MCF 10A (cell line): Measurements from ENCODE around the gene LAMB1. TPM values are rescaled to one million over a fixed set of nuclear protein-coding genes. Genes with fewer than 3 reads are reported as not detected.

Experiments
- BruUV-seq: library from RNA; stranded (reverse); fragments of 400-500 nt; replicated peaks from 2 replicates; lab custom pipeline; 2021; lab: Mats Ljungman, UMichigan
- CTCF ChIA-PET: fragments of 300-600 bp; sonication (Branson Sonifier 250); formaldehyde crosslinking; extraction: SDS; loops from one replicate; lab custom pipeline; 2021; ENCODE audit warnings: antibody characterized with exemption, inconsistent platforms; lab: Yijun Ruan, JAX
- POLR2A ChIA-PET: fragments of 300-600, 350-650 bp; sonication (Branson Sonifier 250); formaldehyde crosslinking; extraction: SDS; loops from one replicate; lab custom pipeline; 2020; ENCODE audit warnings: antibody characterized with exemption, inconsistent platforms; lab: Yijun Ruan, JAX
- DNase-seq: peaks from one replicate; pipeline ENCODE4 v3.0.0-alpha.2; 2018; ENCODE audit not compliant: unreplicated experiment
- H3K27ac Mint-ChIP-seq: one replicate; pipeline ENCODE4 v1.8.0; 2022; ENCODE audit warnings: mild to moderate bottlenecking, low read depth, mixed read lengths; ENCODE audit not compliant: unreplicated experiment
- H3K27me3 Mint-ChIP-seq: one replicate; pipeline ENCODE4 v1.8.0; 2022; ENCODE audit warnings: mixed read lengths; ENCODE audit not compliant: insufficient read depth, unreplicated experiment
- H3K36me3 Mint-ChIP-seq: one replicate; pipeline ENCODE4 v1.8.0; 2022; ENCODE audit warnings: mild to moderate bottlenecking, moderate library complexity, mixed read lengths; ENCODE audit not compliant: insufficient read depth, unreplicated experiment
- H3K4me1 Mint-ChIP-seq: one replicate; pipeline ENCODE4 v1.8.0; 2022; ENCODE audit warnings: mixed read lengths; ENCODE audit not compliant: insufficient read depth, unreplicated experiment
- H3K4me3 Mint-ChIP-seq: one replicate; pipeline ENCODE4 v1.8.0; 2022; ENCODE audit warnings: mild to moderate bottlenecking, moderate library complexity, mixed read lengths; ENCODE audit not compliant: unreplicated experiment
- H3K9me3 Mint-ChIP-seq: one replicate; pipeline ENCODE4 v1.8.0; 2022; ENCODE audit warnings: mixed read lengths; ENCODE audit not compliant: unreplicated experiment
- intact Hi-C: fragments of 100-400 bp; cut with micrococcal nuclease; formaldehyde crosslinking; loops from 2 replicates; pipeline ENCODE4 v1.14.1; 2022
- total RNA-seq: library from RNA; stranded (reverse); gene quantifications from 2 replicates; pipeline ENCODE4 v1.2.3, GENCODE V29; 2022
- TF ChIP-seq, protein P1 (sequence below): fragments of 200-600 bp; IDR thresholded peaks from one replicate; pipeline ENCODE4 v1.8.0; 2022; ENCODE audit warnings: antibody characterized with exemption, mild to moderate bottlenecking; ENCODE audit not compliant: unreplicated experiment

LAMB1 gene
- total RNA-seq, 1 experiment from 2014 or later, result 275 TPM

DNA sequence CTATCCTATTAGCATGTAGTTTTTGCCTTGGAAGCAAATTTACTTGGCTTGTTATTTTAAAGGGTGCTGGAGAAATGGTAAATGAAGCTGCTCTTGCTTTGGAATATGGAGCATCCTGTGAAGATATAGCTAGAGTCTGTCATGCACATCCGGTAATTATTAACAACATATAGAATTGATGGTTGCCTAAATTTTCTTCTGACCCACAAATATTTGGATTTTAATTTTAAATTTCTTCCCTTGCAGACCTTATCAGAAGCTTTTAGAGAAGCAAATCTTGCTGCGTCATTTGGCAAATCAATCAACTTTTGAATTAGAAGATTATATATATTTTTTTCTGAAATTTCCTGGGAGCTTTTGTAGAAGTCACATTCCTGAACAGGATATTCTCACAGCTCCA, 84.0 kb downstream of the LAMB1 start:
- Mint-ChIP-seq H3K4me1 (peaks cover 18% of the 10 kb centered on the region), H3K4me3 (no peak overlapping the region), H3K27ac (peak overlapping the region; percentile 2), H3K27me3 (no peaks in the 10 kb centered on the region), H3K9me3 (no peaks in the 10 kb centered on the region), H3K36me3 (peaks cover 25% of the 10 kb centered on the region)
- TF ChIP-seq, protein P1, sequence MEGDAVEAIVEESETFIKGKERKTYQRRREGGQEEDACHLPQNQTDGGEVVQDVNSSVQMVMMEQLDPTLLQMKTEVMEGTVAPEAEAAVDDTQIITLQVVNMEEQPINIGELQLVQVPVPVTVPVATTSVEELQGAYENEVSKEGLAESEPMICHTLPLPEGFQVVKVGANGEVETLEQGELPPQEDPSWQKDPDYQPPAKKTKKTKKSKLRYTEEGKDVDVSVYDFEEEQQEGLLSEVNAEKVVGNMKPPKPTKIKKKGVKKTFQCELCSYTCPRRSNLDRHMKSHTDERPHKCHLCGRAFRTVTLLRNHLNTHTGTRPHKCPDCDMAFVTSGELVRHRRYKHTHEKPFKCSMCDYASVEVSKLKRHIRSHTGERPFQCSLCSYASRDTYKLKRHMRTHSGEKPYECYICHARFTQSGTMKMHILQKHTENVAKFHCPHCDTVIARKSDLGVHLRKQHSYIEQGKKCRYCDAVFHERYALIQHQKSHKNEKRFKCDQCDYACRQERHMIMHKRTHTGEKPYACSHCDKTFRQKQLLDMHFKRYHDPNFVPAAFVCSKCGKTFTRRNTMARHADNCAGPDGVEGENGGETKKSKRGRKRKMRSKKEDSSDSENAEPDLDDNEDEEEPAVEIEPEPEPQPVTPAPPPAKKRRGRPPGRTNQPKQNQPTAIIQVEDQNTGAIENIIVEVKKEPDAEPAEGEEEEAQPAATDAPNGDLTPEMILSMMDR, result no peak
- CTCF ChIA-PET, result interaction anchor here (1.4 kb wide), 1 partner anchor 98 kb away, joined by 6 read pairs; no protein-coding TSS in a partner anchor
- POLR2A ChIA-PET, result interaction anchor here (0.8 to 1.6 kb wide), 13 partner anchors 8 to 355 kb away, joined by 3 to 7 read pairs (median 3); partner anchors contain the start of genes COG5 and DUS4L
- no peak for DNase-seq
- intact Hi-C loops, result no loop called here
- BruUV-seq, result no TSS peak

GRCh38 chr7:107917763-107918651, 85.0 kb downstream of the LAMB1 start:
- no peak for DNase-seq
- Mint-ChIP-seq H3K27me3 (no peaks in the 10 kb centered on the region), H3K27ac (peak overlapping the region; percentile 2), H3K36me3 (peaks cover 29% of the 10 kb centered on the region), H3K4me1 (peaks cover 24% of the 10 kb centered on the region), H3K9me3 (no peaks in the 10 kb centered on the region), H3K4me3 (no peak overlapping the region)
- no TSS peak for BruUV-seq
- TF ChIP-seq, protein P1, result no peak
- intact Hi-C loops, result no loop called here
- ChIA-PET CTCF (interaction anchor here (0.6 to 2.3 kb wide), 3 partner anchors 7 to 99 kb away, joined by 3 to 6 read pairs (median 6); no protein-coding TSS in a partner anchor), POLR2A (interaction anchor here (0.9 to 1.7 kb wide), 10 partner anchors 9 to 228 kb away, joined by 3 to 7 read pairs (median 4); no protein-coding TSS in a partner anchor)

- no peaks in the 10 kb centered on the region for H3K9me3 Mint-ChIP-seq
- H3K27ac Mint-ChIP-seq, result no peak overlapping the region
- no TSS peak for BruUV-seq
- POLR2A ChIA-PET, result no interaction called here
- intact Hi-C loops, result no loop called here
- H3K36me3 Mint-ChIP-seq, result peaks cover 45% of the 10 kb centered on the region
- H3K4me3 Mint-ChIP-seq, result no peak overlapping the region
- H3K4me1 Mint-ChIP-seq, result peaks cover 24% of the 10 kb centered on the region
- DNase-seq, result no peak
- CTCF ChIA-PET, result interaction anchor here (0.8 to 2.3 kb wide), 2 partner anchors 10 to 11 kb away, joined by 4 to 6 read pairs; no protein-coding TSS in a partner anchor
- H3K27me3 Mint-ChIP-seq, result no peaks in the 10 kb centered on the region
- TF ChIP-seq, protein P1, result no peak
Measured at GRCh38 chr7:107915541-107915940, 87.4 kb downstream of the LAMB1 start.

GRCh38 chr7:107914831-107915230, 88.1 kb downstream of the LAMB1 start:
- DNase-seq, result no peak
- no TSS peak for BruUV-seq
- Mint-ChIP-seq H3K9me3 (no peaks in the 10 kb centered on the region), H3K4me1 (peaks cover 24% of the 10 kb centered on the region), H3K36me3 (peaks cover 52% of the 10 kb centered on the region), H3K27ac (no peak overlapping the region), H3K27me3 (no peaks in the 10 kb centered on the region), H3K4me3 (no peak overlapping the region)
- CTCF ChIA-PET, result interaction anchor here (0.8 kb wide), 1 partner anchor 12 kb away, joined by 4 read pairs; no protein-coding TSS in a partner anchor
- intact Hi-C loops, result no loop called here
- TF ChIP-seq, protein P1, result no peak
- POLR2A ChIA-PET, result no interaction called here
